GM23248 (cell line): ENCODE results near the gene OR4D9.

Experiments used
- EZH2 ChIP-seq: fragments of 200-600 bp; sonication (generic); IDR thresholded peaks from 2 replicates; pipeline ENCODE4 v1.6.1; 2018; ENCODE audit warnings: antibody characterized with exemption, mild to moderate bottlenecking; ENCODE audit not compliant: insufficient read depth, poor library complexity, severe bottlenecking
- EZH2phosphoT487 ChIP-seq: fragments of 200-600 bp; sonication (generic); IDR thresholded peaks from 2 replicates; pipeline ENCODE4 v1.6.1; 2018; ENCODE audit warnings: antibody characterized with exemption, moderate library complexity, mild to moderate bottlenecking, low read depth; ENCODE audit not compliant: insufficient read depth

- TF ChIP-seq EZH2 = no peak
- TF ChIP-seq EZH2phosphoT487 = no peak
These were observed 42.0 kb downstream of the OR4D9 start for GRCh38 chr11:59553323-59553722.
